ENCODE measurements around the gene ADCY2. TPM values are rescaled to one million over a fixed set of nuclear protein-coding genes. Genes with fewer than 3 reads are reported as not detected.

ADCY2 gene
- total RNA-seq, 1 donor from 2014 or later: 0.95 TPM

- no peaks in the 10 kb centered on the region for H3K4me1 Mint-ChIP-seq (ENCODE audit: low read depth)
- peaks cover 31% of the 10 kb centered on the region for H3K27me3 Mint-ChIP-seq (ENCODE audit: low read depth)
- no peak overlapping the region for H3K4me3 Mint-ChIP-seq (ENCODE audit: unreplicated experiment)
- H3K36me3 Mint-ChIP-seq (ENCODE audit: low read depth): no peaks in the 10 kb centered on the region
- no peak overlapping the region for H3K27ac Mint-ChIP-seq (ENCODE audit: unreplicated experiment)
- TF ChIP-seq CTCF (IDR thresholded peaks at IDR 0.05): no peak
- H3K9me3 Mint-ChIP-seq (ENCODE audit: low read depth): no peaks in the 10 kb centered on the region
- DNase-seq (ENCODE audit: low spot score): no peak
Measured at GRCh38 chr5:7823594-7823993, 427.7 kb downstream of the ADCY2 start.

GRCh38 chr5:7824995-7825394 lies 429.1 kb downstream of the ADCY2 start:
- Mint-ChIP-seq H3K4me1 (ENCODE audit: low read depth) (no peaks in the 10 kb centered on the region), H3K27ac (ENCODE audit: unreplicated experiment) (no peak overlapping the region), H3K36me3 (ENCODE audit: low read depth) (no peaks in the 10 kb centered on the region), H3K9me3 (ENCODE audit: low read depth) (no peaks in the 10 kb centered on the region), H3K27me3 (ENCODE audit: low read depth) (peaks cover 31% of the 10 kb centered on the region), H3K4me3 (ENCODE audit: unreplicated experiment) (no peak overlapping the region)
- no peak for TF ChIP-seq CTCF (IDR thresholded peaks at IDR 0.05)
- DNase-seq (ENCODE audit: low spot score): no peak

GRCh38 chr5:7825630-7826029 lies 429.7 kb downstream of the ADCY2 start:
- Mint-ChIP-seq H3K36me3 (ENCODE audit: low read depth) (no peaks in the 10 kb centered on the region), H3K27ac (ENCODE audit: unreplicated experiment) (no peak overlapping the region), H3K4me3 (ENCODE audit: unreplicated experiment) (no peak overlapping the region), H3K9me3 (ENCODE audit: low read depth) (no peaks in the 10 kb centered on the region), H3K27me3 (ENCODE audit: low read depth) (peaks cover 31% of the 10 kb centered on the region), H3K4me1 (ENCODE audit: low read depth) (no peaks in the 10 kb centered on the region)
- DNase-seq (ENCODE audit: low spot score): no peak
- TF ChIP-seq CTCF (IDR thresholded peaks at IDR 0.05): no peak

GRCh38 chr5:7827610-7828009 lies 431.7 kb downstream of the ADCY2 start:
- no peaks in the 10 kb centered on the region for H3K4me1 Mint-ChIP-seq (ENCODE audit: low read depth)
- peaks cover 20% of the 10 kb centered on the region for H3K27me3 Mint-ChIP-seq (ENCODE audit: low read depth)
- no peak for TF ChIP-seq CTCF (IDR thresholded peaks at IDR 0.05)
- no peak overlapping the region for H3K27ac Mint-ChIP-seq (ENCODE audit: unreplicated experiment)
- H3K9me3 Mint-ChIP-seq (ENCODE audit: low read depth): no peaks in the 10 kb centered on the region
- no peaks in the 10 kb centered on the region for H3K36me3 Mint-ChIP-seq (ENCODE audit: low read depth)
- no peak for DNase-seq (ENCODE audit: low spot score)
- no peak overlapping the region for H3K4me3 Mint-ChIP-seq (ENCODE audit: unreplicated experiment)

- no peak for TF ChIP-seq CTCF (IDR thresholded peaks at IDR 0.05)
- Mint-ChIP-seq H3K4me3 (ENCODE audit: unreplicated experiment) (no peak overlapping the region), H3K4me1 (ENCODE audit: low read depth) (no peaks in the 10 kb centered on the region), H3K36me3 (ENCODE audit: low read depth) (no peaks in the 10 kb centered on the region), H3K27me3 (ENCODE audit: low read depth) (peaks cover 15% of the 10 kb centered on the region), H3K27ac (ENCODE audit: unreplicated experiment) (no peak overlapping the region), H3K9me3 (ENCODE audit: low read depth) (no peaks in the 10 kb centered on the region)
- DNase-seq (ENCODE audit: low spot score): no peak
Measured at GRCh38 chr5:7828269-7828668, 432.3 kb downstream of the ADCY2 start.

Measured in chondrocyte (in vitro differentiated cells).